ENCODE data around the gene DLG5. TPM values are rescaled to one million over a fixed set of nuclear protein-coding genes. Genes with fewer than 3 reads are reported as not detected.

Gene DLG5
- total and polyA plus RNA-seq, 4 donors = 1.2 to 7.1 (median 4.6) TPM

GRCh38 chr10:77879065-77879464 lies 47.5 kb downstream of the DLG5 start:
- Histone ChIP-seq H3K27ac (ENCODE audit: low read depth in 1 of 2, low read length in 2 of 2) (no peak overlapping the region), H3K4me3 (ENCODE audit: low read depth in 1 of 3, low read length in 3 of 3) (no peak overlapping the region), H3K36me3 (ENCODE audit: control insufficient read depth in 4 of 4, insufficient read depth in 3 of 4, low read depth in 1 of 4, low read length in 3 of 4) (no peaks in the 10 kb centered on the region), H3K9me3 (ENCODE audit: control insufficient read depth in 4 of 4, low read length in 3 of 4) (no peaks in the 10 kb centered on the region), H3K9ac (ENCODE audit: low read depth in 1 of 2, low read length in 2 of 2) (no peak overlapping the region), H3K27me3 (ENCODE audit: control insufficient read depth in 4 of 4, insufficient read depth in 4 of 4, low read length in 3 of 4) (no peaks in the 10 kb centered on the region), H3K4me1 (ENCODE audit: control insufficient read depth in 4 of 4, insufficient read depth in 4 of 4, low read length in 3 of 4) (peaks cover 0 to 4% (median 0%) of the 10 kb centered on the region in 4 donors)
- WGBS = 97% methylated on average over 4 of the region's 4 CpGs
- DNase-seq (ENCODE audit: low spot score) = no peak
- TF ChIP-seq SP1 (IDR thresholded peaks at IDR 0.05) (no peak), HNF4A (conservative IDR thresholded peaks at IDR 0.05) (no peak)

GRCh38 chr10:77877441-77878344 lies 48.9 kb downstream of the DLG5 start:
- H3K4me1 ChIP-seq (ENCODE audit: control insufficient read depth in 4 of 4, insufficient read depth in 4 of 4, low read length in 3 of 4) = peaks cover 0 to 4% (median 0%) of the 10 kb centered on the region in 4 donors
- WGBS = 65% methylated on average over 16 of the region's 16 CpGs
- DNase-seq (ENCODE audit: low spot score) = no peak
- no peaks in the 10 kb centered on the region for H3K36me3 ChIP-seq (ENCODE audit: control insufficient read depth in 4 of 4, insufficient read depth in 3 of 4, low read depth in 1 of 4, low read length in 3 of 4)
- H3K27me3 ChIP-seq (ENCODE audit: control insufficient read depth in 4 of 4, insufficient read depth in 4 of 4, low read length in 3 of 4) = no peaks in the 10 kb centered on the region
- no peaks in the 10 kb centered on the region for H3K9me3 ChIP-seq (ENCODE audit: control insufficient read depth in 4 of 4, low read length in 3 of 4)
- no peak for TF ChIP-seq ATF3 (IDR thresholded peaks at IDR 0.05)
- TF ChIP-seq RAD21 (IDR thresholded peaks at IDR 0.05) = peak in 1 of 2 donors; percentile 15
- TF ChIP-seq JUND (IDR thresholded peaks at IDR 0.05) = no peak
- no peak overlapping the region for H3K9ac ChIP-seq (ENCODE audit: low read depth in 1 of 2, low read length in 2 of 2)
- no peak overlapping the region for H3K4me3 ChIP-seq (ENCODE audit: low read depth in 1 of 3, low read length in 3 of 3)
- no peak overlapping the region for H3K27ac ChIP-seq (ENCODE audit: low read depth in 1 of 2, low read length in 2 of 2)

- Histone ChIP-seq H3K9ac (ENCODE audit: low read depth in 1 of 2, low read length in 2 of 2) (no peak overlapping the region), H3K36me3 (ENCODE audit: control insufficient read depth in 4 of 4, insufficient read depth in 3 of 4, low read depth in 1 of 4, low read length in 3 of 4) (no peaks in the 10 kb centered on the region), H3K9me3 (ENCODE audit: control insufficient read depth in 4 of 4, low read length in 3 of 4) (no peaks in the 10 kb centered on the region), H3K27ac (ENCODE audit: low read depth in 1 of 2, low read length in 2 of 2) (no peak overlapping the region), H3K27me3 (ENCODE audit: control insufficient read depth in 4 of 4, insufficient read depth in 4 of 4, low read length in 3 of 4) (no peaks in the 10 kb centered on the region), H3K4me1 (ENCODE audit: control insufficient read depth in 4 of 4, insufficient read depth in 4 of 4, low read length in 3 of 4) (peaks cover 0 to 4% (median 0%) of the 10 kb centered on the region in 4 donors), H3K4me3 (ENCODE audit: low read depth in 1 of 3, low read length in 3 of 3) (no peak overlapping the region)
- WGBS = 98% methylated on average over 5 of the region's 5 CpGs
- TF ChIP-seq TAF1 (conservative IDR thresholded peaks at IDR 0.05) (no peak), RXRA (IDR thresholded peaks at IDR 0.05) (no peak), EGR1 (IDR thresholded peaks at IDR 0.05; ENCODE audit: low read depth in 2 of 2) (no peak), ATF3 (IDR thresholded peaks at IDR 0.05) (no peak), FOXA2 (IDR thresholded peaks at IDR 0.05) (no peak), SP1 (IDR thresholded peaks at IDR 0.05) (no peak), YY1 (IDR thresholded peaks at IDR 0.05) (no peak), HNF4A (conservative IDR thresholded peaks at IDR 0.05) (no peak), JUND (IDR thresholded peaks at IDR 0.05) (no peak), ZBTB33 (IDR thresholded peaks at IDR 0.05) (no peak), GABPA (IDR thresholded peaks at IDR 0.05 in 1 of 2, conservative IDR thresholded peaks at IDR 0.05 in 1 of 2) (no peak), HNF4G (IDR thresholded peaks at IDR 0.05) (no peak), FOXA1 (IDR thresholded peaks at IDR 0.05) (no peak)
- TF ChIP-seq, protein P1, sequence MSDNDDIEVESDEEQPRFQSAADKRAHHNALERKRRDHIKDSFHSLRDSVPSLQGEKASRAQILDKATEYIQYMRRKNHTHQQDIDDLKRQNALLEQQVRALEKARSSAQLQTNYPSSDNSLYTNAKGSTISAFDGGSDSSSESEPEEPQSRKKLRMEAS (IDR thresholded peaks at IDR 0.05) = no peak
- TF ChIP-seq, protein P2, sequence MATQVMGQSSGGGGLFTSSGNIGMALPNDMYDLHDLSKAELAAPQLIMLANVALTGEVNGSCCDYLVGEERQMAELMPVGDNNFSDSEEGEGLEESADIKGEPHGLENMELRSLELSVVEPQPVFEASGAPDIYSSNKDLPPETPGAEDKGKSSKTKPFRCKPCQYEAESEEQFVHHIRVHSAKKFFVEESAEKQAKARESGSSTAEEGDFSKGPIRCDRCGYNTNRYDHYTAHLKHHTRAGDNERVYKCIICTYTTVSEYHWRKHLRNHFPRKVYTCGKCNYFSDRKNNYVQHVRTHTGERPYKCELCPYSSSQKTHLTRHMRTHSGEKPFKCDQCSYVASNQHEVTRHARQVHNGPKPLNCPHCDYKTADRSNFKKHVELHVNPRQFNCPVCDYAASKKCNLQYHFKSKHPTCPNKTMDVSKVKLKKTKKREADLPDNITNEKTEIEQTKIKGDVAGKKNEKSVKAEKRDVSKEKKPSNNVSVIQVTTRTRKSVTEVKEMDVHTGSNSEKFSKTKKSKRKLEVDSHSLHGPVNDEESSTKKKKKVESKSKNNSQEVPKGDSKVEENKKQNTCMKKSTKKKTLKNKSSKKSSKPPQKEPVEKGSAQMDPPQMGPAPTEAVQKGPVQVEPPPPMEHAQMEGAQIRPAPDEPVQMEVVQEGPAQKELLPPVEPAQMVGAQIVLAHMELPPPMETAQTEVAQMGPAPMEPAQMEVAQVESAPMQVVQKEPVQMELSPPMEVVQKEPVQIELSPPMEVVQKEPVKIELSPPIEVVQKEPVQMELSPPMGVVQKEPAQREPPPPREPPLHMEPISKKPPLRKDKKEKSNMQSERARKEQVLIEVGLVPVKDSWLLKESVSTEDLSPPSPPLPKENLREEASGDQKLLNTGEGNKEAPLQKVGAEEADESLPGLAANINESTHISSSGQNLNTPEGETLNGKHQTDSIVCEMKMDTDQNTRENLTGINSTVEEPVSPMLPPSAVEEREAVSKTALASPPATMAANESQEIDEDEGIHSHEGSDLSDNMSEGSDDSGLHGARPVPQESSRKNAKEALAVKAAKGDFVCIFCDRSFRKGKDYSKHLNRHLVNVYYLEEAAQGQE (IDR thresholded peaks at IDR 0.05) = no peak
- no peak for DNase-seq (ENCODE audit: low spot score)
Observed at GRCh38 chr10:77875730-77876129, 50.8 kb downstream of the DLG5 start.
